ENCODE data around the gene RANBP10. TPM values are rescaled to one million over a fixed set of nuclear protein-coding genes. Genes with fewer than 3 reads are reported as not detected.
A peak's percentile ranks its signal among the peaks of the same experiment; 100 is the strongest.

Gene RANBP10
- total and polyA plus RNA-seq, 2 of the 13 experiments (the other 11 are each of a cell fraction or from before 2014, with no cell fraction given): 9.2 to 22.7 TPM

- TF ChIP-seq EED (CRISPR knock-in tag; IDR thresholded peaks at IDR 0.05): no peak
- TF ChIP-seq ZNF550 (CRISPR knock-in tag; IDR thresholded peaks at IDR 0.05; ENCODE audit: borderline replicate concordance): no peak
- no peak for TF ChIP-seq ZNF318 (CRISPR knock-in tag; IDR thresholded peaks at IDR 0.05)
- TF ChIP-seq SKIL (CRISPR knock-in tag; IDR thresholded peaks at IDR 0.05; ENCODE audit: borderline replicate concordance): peak; percentile 59; the same call in 1 of the 2 replicates
- TF ChIP-seq, protein P1, sequence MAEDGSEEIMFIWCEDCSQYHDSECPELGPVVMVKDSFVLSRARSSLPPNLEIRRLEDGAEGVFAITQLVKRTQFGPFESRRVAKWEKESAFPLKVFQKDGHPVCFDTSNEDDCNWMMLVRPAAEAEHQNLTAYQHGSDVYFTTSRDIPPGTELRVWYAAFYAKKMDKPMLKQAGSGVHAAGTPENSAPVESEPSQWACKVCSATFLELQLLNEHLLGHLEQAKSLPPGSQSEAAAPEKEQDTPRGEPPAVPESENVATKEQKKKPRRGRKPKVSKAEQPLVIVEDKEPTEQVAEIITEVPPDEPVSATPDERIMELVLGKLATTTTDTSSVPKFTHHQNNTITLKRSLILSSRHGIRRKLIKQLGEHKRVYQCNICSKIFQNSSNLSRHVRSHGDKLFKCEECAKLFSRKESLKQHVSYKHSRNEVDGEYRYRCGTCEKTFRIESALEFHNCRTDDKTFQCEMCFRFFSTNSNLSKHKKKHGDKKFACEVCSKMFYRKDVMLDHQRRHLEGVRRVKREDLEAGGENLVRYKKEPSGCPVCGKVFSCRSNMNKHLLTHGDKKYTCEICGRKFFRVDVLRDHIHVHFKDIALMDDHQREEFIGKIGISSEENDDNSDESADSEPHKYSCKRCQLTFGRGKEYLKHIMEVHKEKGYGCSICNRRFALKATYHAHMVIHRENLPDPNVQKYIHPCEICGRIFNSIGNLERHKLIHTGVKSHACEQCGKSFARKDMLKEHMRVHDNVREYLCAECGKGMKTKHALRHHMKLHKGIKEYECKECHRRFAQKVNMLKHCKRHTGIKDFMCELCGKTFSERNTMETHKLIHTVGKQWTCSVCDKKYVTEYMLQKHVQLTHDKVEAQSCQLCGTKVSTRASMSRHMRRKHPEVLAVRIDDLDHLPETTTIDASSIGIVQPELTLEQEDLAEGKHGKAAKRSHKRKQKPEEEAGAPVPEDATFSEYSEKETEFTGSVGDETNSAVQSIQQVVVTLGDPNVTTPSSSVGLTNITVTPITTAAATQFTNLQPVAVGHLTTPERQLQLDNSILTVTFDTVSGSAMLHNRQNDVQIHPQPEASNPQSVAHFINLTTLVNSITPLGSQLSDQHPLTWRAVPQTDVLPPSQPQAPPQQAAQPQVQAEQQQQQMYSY (CRISPR knock-in tag; IDR thresholded peaks at IDR 0.05): no peak
- TF ChIP-seq NFAT5 (CRISPR knock-in tag; IDR thresholded peaks at IDR 0.05): 0 out of 2 replicates have a peak, but pooled peaks have one; percentile 1
These were observed 80.0 kb downstream of the RANBP10 start (continued) for GRCh38 chr16:67726106-67727034.

All from HepG2 (cell line).